ENCODE measurements around the gene OLFM1.

The OLFM1 gene

DNA sequence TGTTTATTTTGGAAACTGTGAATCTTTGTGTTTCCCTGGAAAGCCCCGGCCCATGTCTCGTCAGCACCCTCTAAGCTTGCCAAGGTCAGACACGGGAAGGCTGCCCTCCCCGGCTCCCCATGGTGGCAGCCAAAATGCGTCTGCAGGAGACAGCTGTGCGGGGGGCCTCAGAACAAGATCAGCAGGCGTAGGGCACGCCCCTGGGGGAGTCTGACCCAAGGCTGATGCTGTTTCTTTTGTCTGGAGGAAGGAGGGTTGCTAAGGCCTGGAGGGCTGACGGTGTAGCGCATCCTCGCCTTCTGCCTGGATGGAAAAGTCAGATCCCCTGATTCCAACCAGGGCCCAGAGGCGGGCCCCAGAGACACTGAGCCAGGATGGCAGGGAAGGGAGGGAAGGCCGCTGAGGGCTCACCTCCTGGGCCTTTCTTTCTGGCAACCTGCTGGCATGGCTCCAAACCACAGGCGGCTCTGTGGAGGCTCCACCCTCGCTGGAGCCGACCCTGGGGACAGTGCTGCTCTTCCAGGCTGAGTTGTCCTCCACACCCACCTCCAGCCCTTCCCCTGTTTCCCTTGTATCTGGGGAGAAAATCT, 57.2 kb downstream of the OLFM1 start:
- no peaks in the 10 kb centered on the region for H4K20me1 ChIP-seq (ENCODE audit: insufficient read depth)
- no peak overlapping the region for H3K4me2 ChIP-seq
- peaks cover 15% of the 10 kb centered on the region; the same call in 1 of the 2 replicates for H3K27me3 ChIP-seq (ENCODE audit: insufficient read depth, low read depth)
- no peaks in the 10 kb centered on the region for H3K79me2 ChIP-seq (ENCODE audit: insufficient read depth, low read depth)
- no peak overlapping the region for H3K9ac ChIP-seq
- H3K27ac ChIP-seq, result no peak overlapping the region
- TF ChIP-seq, protein P1, sequence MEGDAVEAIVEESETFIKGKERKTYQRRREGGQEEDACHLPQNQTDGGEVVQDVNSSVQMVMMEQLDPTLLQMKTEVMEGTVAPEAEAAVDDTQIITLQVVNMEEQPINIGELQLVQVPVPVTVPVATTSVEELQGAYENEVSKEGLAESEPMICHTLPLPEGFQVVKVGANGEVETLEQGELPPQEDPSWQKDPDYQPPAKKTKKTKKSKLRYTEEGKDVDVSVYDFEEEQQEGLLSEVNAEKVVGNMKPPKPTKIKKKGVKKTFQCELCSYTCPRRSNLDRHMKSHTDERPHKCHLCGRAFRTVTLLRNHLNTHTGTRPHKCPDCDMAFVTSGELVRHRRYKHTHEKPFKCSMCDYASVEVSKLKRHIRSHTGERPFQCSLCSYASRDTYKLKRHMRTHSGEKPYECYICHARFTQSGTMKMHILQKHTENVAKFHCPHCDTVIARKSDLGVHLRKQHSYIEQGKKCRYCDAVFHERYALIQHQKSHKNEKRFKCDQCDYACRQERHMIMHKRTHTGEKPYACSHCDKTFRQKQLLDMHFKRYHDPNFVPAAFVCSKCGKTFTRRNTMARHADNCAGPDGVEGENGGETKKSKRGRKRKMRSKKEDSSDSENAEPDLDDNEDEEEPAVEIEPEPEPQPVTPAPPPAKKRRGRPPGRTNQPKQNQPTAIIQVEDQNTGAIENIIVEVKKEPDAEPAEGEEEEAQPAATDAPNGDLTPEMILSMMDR (conservative IDR thresholded peaks at IDR 0.05; ENCODE audit: low read depth, low read length), result no peak
- no peak overlapping the region for H2AFZ ChIP-seq (ENCODE audit: low read depth)
- no peak overlapping the region for H3K4me3 ChIP-seq (IDR thresholded peaks at IDR 0.05; ENCODE audit: insufficient read depth, low read depth, low read length)
- no peaks in the 10 kb centered on the region for H3K4me1 ChIP-seq (ENCODE audit: low read depth, poor library complexity, severe bottlenecking)
- H3K36me3 ChIP-seq (ENCODE audit: insufficient read depth), result no peaks in the 10 kb centered on the region

DNA sequence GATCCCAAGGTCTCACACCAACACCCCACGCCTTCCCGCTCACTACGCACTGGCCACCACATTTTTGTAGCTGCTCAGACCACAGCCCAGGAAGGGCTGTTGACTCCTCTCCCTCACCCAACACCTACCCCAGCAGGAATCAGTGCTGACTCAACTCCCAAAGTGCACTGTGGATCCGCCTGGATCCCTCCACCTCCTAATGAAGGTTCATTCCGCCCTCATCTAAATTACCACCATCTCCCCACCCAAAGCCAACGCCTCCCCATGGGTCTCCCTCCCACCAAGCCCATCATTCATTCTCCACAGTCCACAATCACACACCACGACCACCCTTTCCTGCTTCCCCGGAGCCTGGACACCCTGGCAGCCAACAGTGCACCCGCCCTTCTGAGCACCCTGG, 57.8 kb downstream of the OLFM1 start:
- no peaks in the 10 kb centered on the region for H3K79me2 ChIP-seq (ENCODE audit: insufficient read depth, low read depth)
- no peaks in the 10 kb centered on the region for H3K36me3 ChIP-seq (ENCODE audit: insufficient read depth)
- no peaks in the 10 kb centered on the region for H3K4me1 ChIP-seq (ENCODE audit: low read depth, poor library complexity, severe bottlenecking)
- no peak overlapping the region for H2AFZ ChIP-seq (ENCODE audit: low read depth)
- H3K27me3 ChIP-seq (ENCODE audit: insufficient read depth, low read depth), result peaks cover 15% of the 10 kb centered on the region; the same call in 1 of the 2 replicates
- H4K20me1 ChIP-seq (ENCODE audit: insufficient read depth), result no peaks in the 10 kb centered on the region
- TF ChIP-seq, protein P1 (conservative IDR thresholded peaks at IDR 0.05; ENCODE audit: low read depth, low read length), result no peak
- no peak overlapping the region for H3K4me3 ChIP-seq (IDR thresholded peaks at IDR 0.05; ENCODE audit: insufficient read depth, low read depth, low read length)
- H3K9ac ChIP-seq, result no peak overlapping the region
- no peak overlapping the region for H3K4me2 ChIP-seq
- no peak overlapping the region for H3K27ac ChIP-seq

DNA sequence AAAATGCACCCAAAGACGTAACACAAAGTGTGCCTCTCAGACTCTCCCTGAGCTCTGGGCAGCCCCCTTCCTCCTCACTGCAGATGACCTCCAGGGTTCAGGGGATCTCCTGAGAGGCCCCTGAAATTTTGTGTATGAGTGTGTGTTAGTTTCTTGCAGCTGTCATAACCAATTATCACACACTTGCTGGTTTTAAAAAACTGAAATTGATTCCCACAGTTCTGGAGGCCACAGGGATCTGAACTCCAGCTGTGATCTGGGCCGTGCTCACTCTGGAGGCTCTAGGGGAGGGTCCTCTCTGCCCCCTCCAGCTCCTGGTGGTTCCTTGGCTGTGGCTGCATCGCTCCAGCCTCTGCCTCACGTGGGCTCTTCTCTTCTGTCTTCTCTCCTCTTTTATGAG, 58.8 kb downstream of the OLFM1 start:
- Histone ChIP-seq H3K9ac (no peak overlapping the region), H3K27me3 (ENCODE audit: insufficient read depth, low read depth) (peaks cover 15% of the 10 kb centered on the region; the same call in 1 of the 2 replicates), H2AFZ (ENCODE audit: low read depth) (no peak overlapping the region), H4K20me1 (ENCODE audit: insufficient read depth) (no peaks in the 10 kb centered on the region), H3K79me2 (ENCODE audit: insufficient read depth, low read depth) (no peaks in the 10 kb centered on the region), H3K4me2 (no peak overlapping the region), H3K4me1 (ENCODE audit: low read depth, poor library complexity, severe bottlenecking) (no peaks in the 10 kb centered on the region), H3K4me3 (IDR thresholded peaks at IDR 0.05; ENCODE audit: insufficient read depth, low read depth, low read length) (no peak overlapping the region), H3K27ac (no peak overlapping the region), H3K36me3 (ENCODE audit: insufficient read depth) (no peaks in the 10 kb centered on the region)
- TF ChIP-seq, protein P1 (conservative IDR thresholded peaks at IDR 0.05; ENCODE audit: low read depth, low read length), result no peak

DNA sequence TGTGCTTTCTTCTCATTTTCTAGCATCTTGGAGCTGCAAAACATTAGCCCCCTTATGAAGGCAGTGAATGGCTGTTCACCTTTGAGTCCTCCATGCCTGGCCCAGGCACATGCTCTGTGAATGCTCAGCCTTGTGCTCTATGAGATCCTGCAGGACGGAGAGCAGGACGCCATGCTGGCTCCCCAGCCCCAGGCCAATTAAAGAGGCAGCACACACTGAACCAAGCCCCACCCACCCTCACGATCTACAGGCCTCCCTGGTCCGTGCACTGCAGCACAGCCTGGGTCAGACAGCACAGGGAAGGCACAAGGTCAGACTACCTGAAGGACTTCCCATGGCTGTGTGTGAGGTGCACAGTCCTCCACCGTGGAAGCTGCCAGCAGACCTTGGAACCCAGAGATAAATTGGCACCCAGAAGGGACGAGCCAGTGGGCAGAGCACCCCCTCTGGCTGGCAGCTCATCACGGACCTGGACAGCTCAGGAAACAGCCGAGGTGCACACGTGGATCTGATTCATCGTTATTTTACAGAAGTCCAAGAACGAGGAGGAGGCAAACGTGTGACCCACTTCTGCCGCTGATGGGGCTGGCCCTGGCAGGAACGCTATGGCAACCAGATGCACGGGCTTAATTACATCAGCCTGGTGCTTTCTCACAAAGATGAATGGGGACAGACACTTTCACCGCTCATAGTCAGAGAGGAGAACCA, 59.5 kb downstream of the OLFM1 start:
- TF ChIP-seq, protein P1 (conservative IDR thresholded peaks at IDR 0.05; ENCODE audit: low read depth, low read length), result no peak
- Histone ChIP-seq H3K27me3 (ENCODE audit: insufficient read depth, low read depth) (peaks cover 15% of the 10 kb centered on the region; the same call in 1 of the 2 replicates), H3K4me3 (IDR thresholded peaks at IDR 0.05; ENCODE audit: insufficient read depth, low read depth, low read length) (no peak overlapping the region), H2AFZ (ENCODE audit: low read depth) (no peak overlapping the region), H3K79me2 (ENCODE audit: insufficient read depth, low read depth) (no peaks in the 10 kb centered on the region), H4K20me1 (ENCODE audit: insufficient read depth) (no peaks in the 10 kb centered on the region), H3K27ac (no peak overlapping the region), H3K4me1 (ENCODE audit: low read depth, poor library complexity, severe bottlenecking) (no peaks in the 10 kb centered on the region), H3K9ac (no peak overlapping the region), H3K4me2 (no peak overlapping the region), H3K36me3 (ENCODE audit: insufficient read depth) (no peaks in the 10 kb centered on the region)

Measured in KMS-11 (cell line).